Left lobe of liver (tissue), 2 donors: ENCODE measurements around the gene LRCH3. TPM values are rescaled to one million over a fixed set of nuclear protein-coding genes. Genes with fewer than 3 reads are reported as not detected.
"Not testable (repeated sequence)": the region's sequence is repeated elsewhere in the genome, so short reads cannot be mapped to it uniquely, and the experiment has no call there.

Source experiments
- ATAC-seq: fragments of 200-7000 bp; cut with Tn5 transposase; one replicate; pipeline ENCODE4 v1.9.1; 2020; ENCODE audit warnings: mild to moderate bottlenecking, moderate library complexity
- DNase-seq: peaks from one replicate; pipeline ENCODE4 v3.0.0-alpha.2; 2020; ENCODE audit warnings: low spot score
- total RNA-seq: library from RNA; stranded (reverse); gene quantifications from one replicate; pipeline ENCODE4 v1.2.1, GENCODE V29; 2021
- donor health status: DM: no; HTN: no; CAD: no; lungs with moderate emphysema.
- donor health status: DM: no; HTN: yes; CAD: no.

LRCH3 gene
- total RNA-seq, 1 donor from 2014 or later = 19.2 TPM

GRCh38 chr3:197882586-197882985, 91.5 kb downstream of the LRCH3 start:
- DNase-seq = no peak
- ATAC-seq = no peak

DNA sequence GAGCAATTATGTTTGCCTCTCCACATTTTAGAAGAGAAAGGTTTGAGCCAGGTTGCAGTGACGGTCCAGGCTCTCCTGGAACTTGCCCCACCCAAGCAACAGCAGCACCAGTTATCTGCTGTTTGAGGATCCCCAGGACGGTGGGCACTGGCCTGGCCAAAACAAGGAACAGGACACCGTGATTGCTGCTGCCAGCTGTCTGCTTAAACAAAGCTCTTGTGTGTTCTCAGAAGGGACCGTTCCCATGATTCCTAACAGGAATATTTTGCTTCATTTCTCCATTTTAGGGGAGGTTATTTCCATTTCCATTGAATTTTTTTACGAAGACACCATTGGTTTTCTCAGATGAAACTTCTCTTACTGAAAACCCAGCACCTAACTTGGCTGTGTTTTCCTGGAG, 92.5 kb downstream of the LRCH3 start:
- DNase-seq (no peak), ATAC-seq (no peak)

DNA sequence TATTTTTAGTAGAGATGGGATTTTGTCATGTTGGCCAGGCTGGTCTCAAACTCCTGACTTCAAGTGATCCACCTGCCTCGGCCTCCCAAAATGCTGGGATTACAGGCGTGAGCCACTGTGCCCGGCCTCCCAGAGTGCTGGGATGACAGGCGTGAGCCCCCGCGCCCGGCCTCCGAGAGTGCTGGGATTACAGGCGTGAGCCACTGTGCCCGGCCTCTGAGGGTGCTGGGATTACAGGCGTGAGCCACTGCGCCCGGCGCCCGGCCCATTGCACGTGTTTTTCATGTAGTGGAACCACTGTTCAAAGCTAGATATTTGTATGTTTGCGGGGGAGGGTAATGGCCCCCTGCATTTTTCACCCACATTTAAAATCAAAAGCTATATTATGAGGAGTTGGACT, 93.3 kb downstream of the LRCH3 start:
- DNase-seq, ATAC-seq: not testable (repeated sequence)

GRCh38 chr3:197886052-197886451, 95.0 kb downstream of the LRCH3 start:
- ATAC-seq, DNase-seq: not testable (repeated sequence)

GRCh38 chr3:197887430-197888053, 96.5 kb downstream of the LRCH3 start:
- ATAC-seq, DNase-seq: not testable (repeated sequence)

DNA sequence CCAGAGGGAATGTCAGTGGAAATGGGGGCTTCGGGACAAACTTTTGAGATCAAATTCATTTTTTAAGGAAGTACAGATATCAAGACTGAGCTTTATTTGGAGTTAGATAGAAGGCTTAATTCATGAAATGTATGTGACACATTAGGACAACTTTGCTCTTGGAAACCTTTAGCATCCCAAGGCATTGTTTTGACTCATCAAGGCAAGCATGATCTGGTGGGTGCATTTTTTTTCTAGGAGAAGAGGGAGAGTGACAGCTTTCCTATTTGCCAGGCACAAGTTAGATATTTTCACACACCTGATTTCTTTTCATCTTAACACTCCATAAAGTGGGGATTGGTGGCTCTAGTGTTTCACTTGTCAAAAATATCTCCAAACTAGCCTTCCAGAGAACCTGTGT, 97.5 kb downstream of the LRCH3 start:
- no peak for DNase-seq
- ATAC-seq = no peak

DNA sequence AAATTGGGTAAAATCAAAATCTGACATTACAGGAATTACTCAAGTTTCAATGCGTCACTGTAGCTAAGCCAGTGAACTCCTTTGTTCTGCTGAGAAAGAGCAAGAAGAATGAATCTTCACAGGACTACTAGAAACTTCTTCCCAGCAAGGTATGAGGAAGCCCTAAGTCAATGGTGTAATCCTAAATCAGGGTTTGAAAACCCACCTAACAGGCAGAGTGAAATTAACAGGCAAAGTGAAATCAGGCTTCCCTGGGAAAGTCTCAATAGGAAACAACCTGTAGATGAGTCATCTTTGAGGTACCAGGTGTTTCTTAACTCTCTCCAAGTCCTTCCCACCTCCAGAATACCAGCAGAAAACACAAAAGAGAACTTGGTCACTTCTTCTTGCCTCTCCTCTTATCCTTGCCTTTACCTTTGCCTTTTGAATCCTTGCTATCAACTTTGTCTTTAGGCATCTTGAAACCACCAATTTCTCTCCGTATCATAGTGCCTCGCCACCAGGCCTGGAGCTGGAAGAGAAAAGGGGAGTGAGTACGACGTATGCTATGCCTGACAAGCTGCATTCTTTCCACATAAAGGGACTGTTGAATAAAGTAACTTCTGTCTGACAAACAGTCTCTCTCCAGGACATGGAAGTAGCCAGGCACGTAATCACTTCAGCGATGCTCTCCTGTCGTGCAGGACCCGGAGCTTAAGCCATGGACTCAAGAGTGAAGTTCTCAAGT, 98.3 kb downstream of the LRCH3 start:
- no peak for DNase-seq
- no peak for ATAC-seq

GRCh38 chr3:197890693-197891092, 99.6 kb downstream of the LRCH3 start:
- ATAC-seq (peak; percentile 80), DNase-seq (no peak)

DNA sequence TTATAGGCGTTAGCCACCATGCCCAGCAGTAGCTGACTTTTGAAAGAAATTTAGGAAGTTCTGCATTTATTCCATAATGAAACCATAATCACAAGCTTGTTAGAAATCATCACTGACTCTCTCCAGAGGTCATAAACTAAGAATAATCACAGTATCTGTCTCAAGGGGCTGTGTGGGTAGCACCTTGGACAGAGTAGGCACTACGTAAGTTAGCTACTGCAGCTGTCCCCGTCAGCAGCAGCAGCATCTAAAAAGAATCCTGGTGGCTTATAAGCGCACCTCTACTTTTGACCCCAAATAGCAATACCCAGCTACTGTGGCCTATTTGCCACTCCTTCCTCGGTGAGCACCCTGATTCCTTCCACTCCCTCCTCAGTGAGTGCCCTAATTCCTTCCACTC, 101.1 kb downstream of the LRCH3 start:
- ATAC-seq = no peak
- no peak for DNase-seq

DNA sequence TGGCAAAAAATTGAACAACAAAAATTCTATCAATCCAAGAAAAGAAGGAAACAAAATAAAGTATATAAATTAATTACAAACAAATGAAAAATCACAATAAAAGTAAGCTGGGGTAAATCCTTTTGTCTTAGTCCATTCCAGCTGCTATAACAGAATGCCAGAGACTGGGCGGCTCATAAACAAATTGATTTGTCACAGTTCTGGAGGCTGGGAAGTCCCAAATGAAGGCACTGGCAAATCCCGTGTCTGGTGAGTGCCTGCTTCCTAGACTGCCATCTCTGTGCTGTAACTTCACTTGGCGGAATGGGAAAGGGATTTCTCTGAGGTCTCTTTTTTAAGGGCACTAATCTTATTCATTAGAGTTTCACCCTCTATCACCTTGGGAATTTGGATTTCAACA, 105.4 kb downstream of the LRCH3 start:
- DNase-seq = no peak
- ATAC-seq = no peak

- DNase-seq (no peak), ATAC-seq (peak; percentile 12)
Observed at GRCh38 chr3:197899833-197900478, 108.9 kb downstream of the LRCH3 start.

- no peak for ATAC-seq
- no peak for DNase-seq
Observed at GRCh38 chr3:197901626-197902025, 110.6 kb downstream of the LRCH3 start.

DNA sequence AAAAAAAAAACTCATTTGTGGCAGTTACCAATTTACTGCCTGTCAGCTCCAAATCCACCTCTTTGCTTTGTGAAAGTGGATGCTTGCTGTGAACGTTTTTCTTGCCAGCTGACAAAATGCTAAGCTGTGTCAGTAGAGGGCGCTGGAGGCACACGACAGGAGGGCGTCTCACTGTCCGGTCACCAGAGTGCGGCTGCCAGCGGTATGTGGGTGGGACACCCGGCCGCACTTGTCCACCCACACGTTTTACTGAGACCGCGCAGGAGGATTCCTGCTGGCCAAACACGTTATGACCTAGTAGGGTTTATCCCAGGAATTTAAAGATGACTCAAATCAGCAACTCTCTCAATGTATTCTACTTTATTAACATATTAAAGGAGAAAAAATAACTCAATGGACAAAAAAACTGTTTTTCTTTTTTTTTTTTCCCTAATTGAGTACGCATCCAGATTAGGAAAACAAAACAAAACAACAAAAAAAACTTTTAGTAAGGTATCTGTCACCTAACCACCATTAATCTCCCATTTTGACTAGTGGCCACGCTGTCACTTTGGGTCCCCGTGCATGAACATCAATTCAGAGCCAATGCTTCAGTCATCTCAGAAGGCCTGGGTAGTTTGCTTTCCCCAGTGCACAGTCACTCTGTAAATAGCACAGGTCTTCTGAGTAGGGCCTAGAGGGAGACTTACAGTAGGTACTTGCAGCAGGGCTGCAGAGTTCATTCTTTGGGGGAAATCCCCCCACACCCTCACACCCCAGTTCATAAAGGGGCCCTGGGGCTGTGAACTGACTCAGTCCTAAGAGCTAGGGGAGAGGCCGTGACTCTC, 115.2 kb downstream of the LRCH3 start:
- DNase-seq (peak; percentile 80), ATAC-seq (peak; percentile 100)

- DNase-seq (no peak), ATAC-seq (no peak)
Observed at GRCh38 chr3:197906850-197907187, 115.8 kb downstream of the LRCH3 start.

DNA sequence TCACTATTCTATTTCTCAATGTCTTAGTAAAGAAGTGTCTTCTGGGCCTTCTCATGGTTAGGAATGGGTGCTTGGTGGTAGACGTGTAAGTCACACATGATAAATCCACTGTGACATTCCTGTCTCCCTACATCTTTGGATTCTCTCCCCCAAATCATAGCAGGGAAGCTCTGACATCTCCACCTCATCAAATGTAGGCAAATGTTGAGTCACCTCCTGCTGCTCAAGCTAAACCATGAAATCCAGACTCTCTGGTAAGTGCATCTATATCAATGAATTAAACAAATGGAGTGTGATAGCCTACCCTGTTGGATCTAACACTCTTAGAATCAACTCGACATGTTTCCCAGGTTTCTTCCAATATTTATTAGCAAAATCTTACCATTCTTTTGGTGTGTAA, 116.1 kb downstream of the LRCH3 start:
- DNase-seq = no peak
- no peak for ATAC-seq

GRCh38 chr3:197908550-197908949, 117.5 kb downstream of the LRCH3 start:
- DNase-seq = not testable (repeated sequence)

GRCh38 chr3:197908957-197909701, 118.1 kb downstream of the LRCH3 start:
- DNase-seq (no peak), ATAC-seq (no peak)

More at GRCh38 chr3:197908550-197908949, 117.5 kb downstream of the LRCH3 start:
- ATAC-seq = not testable (repeated sequence)

- ATAC-seq = no peak
- no peak for DNase-seq
Observed at GRCh38 chr3:197912741-197913476, 121.9 kb downstream of the LRCH3 start.

GRCh38 chr3:197913641-197914380, 122.8 kb downstream of the LRCH3 start:
- no peak for DNase-seq
- no peak for ATAC-seq
